Mammary epithelial cell (primary cell): ENCODE measurements around the gene PFN2.

ENCODE experiments used
- CTCF ChIP-seq, 2 donors: IDR thresholded peaks in 1 of 2; conservative IDR thresholded peaks in 1 of 2; 2 replicates each; pipeline ENCODE4 v1.5.1; 2011 to 2012; ENCODE audit warnings: inconsistent platforms in 2 of 2, low read length in 2 of 2, mild to moderate bottlenecking in 2 of 2, control low read depth in 1 of 2, low read depth in 1 of 2; ENCODE audit not compliant: insufficient read depth in 1 of 2; ENCODE audit errors: extremely low read depth in 1 of 2
- EZH2 ChIP-seq: IDR thresholded peaks from 2 replicates; pipeline ENCODE4 v1.6.1; 2012; ENCODE audit warnings: low read length, inconsistent platforms, borderline replicate concordance

- no peak for TF ChIP-seq CTCF (conservative IDR thresholded peaks at IDR 0.05 in 1 of 2, IDR thresholded peaks at IDR 0.05 in 1 of 2; ENCODE audit: extremely low read depth in 1 of 2, insufficient read depth in 1 of 2, low read depth in 1 of 2, low read length in 2 of 2)
- TF ChIP-seq EZH2, result no peak
These were observed 23.5 kb downstream of the PFN2 start for GRCh38 chr3:149947231-149947630.
